GM20000 (cell line): ENCODE data around the gene RHOA.

Source experiments
- DNase-seq: peaks from one replicate; pipeline ENCODE4 v3.0.0; 2012; ENCODE audit warnings: low spot score
- CTCF ChIP-seq: IDR thresholded peaks from 2 replicates; pipeline ENCODE4 v1.5.1; 2012; ENCODE audit warnings: mild to moderate bottlenecking, control low read depth; ENCODE audit errors: extremely low read depth, missing control alignments

The RHOA gene

GRCh38 chr3:49417516-49418120 is 5.8 kb upstream of the RHOA start:
- DNase-seq = no peak
- no peak for TF ChIP-seq CTCF

- no peak for TF ChIP-seq CTCF
- no peak for DNase-seq
Measured at GRCh38 chr3:49416867-49417266, 5.1 kb upstream of the RHOA start.

GRCh38 chr3:49415931-49416601 is 4.3 kb upstream of the RHOA start:
- no peak for TF ChIP-seq CTCF
- DNase-seq = peak; percentile 45

- TF ChIP-seq CTCF = no peak
- no peak for DNase-seq
Measured at GRCh38 chr3:49414753-49415152, 3.0 kb upstream of the RHOA start.

GRCh38 chr3:49413338-49413734 is 1.6 kb upstream of the RHOA start:
- no peak for DNase-seq
- TF ChIP-seq CTCF = no peak

- no peak for TF ChIP-seq CTCF
- no peak for DNase-seq
Measured at GRCh38 chr3:49412632-49413337, 1.0 kb upstream of the RHOA start.

GRCh38 chr3:49411535-49411967 is 225 bp downstream of the RHOA start:
- no peak for TF ChIP-seq CTCF

More at GRCh38 chr3:49411535-49411967, 225 bp downstream of the RHOA start:
- DNase-seq = no peak
